Psoas muscle (tissue), 8 donors: ENCODE measurements around the gene SELENOI. TPM values are rescaled to one million over a fixed set of nuclear protein-coding genes. Genes with fewer than 3 reads are reported as not detected.

Experiments used
- ATAC-seq, 4 donors: fragments of 200-7000 bp; cut with Tn5 transposase; one replicate each; pipeline ENCODE4 v1.9.1; 2020; ENCODE audit warnings: moderate library complexity in 3 of 4, mild to moderate bottlenecking in 2 of 4
- DNase-seq, 2 donors: peaks; one replicate each; pipeline ENCODE4 v3.0.0-alpha.2; 2020
- H3K27ac ChIP-seq: fragments of 200-600 bp; one replicate; pipeline ENCODE4 v1.8.0; 2022
- H3K27me3 ChIP-seq, 3 donors: fragments of 200-600 bp in 1 of 3; one replicate each; pipeline versions ENCODE4 v1.6.1 to v1.8.0; 2013 to 2022; ENCODE audit warnings: low read length in 2 of 3, mild to moderate bottlenecking in 2 of 3, moderate library complexity in 1 of 3; ENCODE audit not compliant: insufficient read depth in 3 of 3
- H3K36me3 ChIP-seq, 2 donors: fragments of 200-600 bp in 1 of 2; one replicate each; pipeline versions ENCODE4 v1.6.1 to v1.8.0; 2013 to 2022; ENCODE audit warnings: low read depth in 1 of 2, mild to moderate bottlenecking in 1 of 2, moderate library complexity in 1 of 2; ENCODE audit not compliant: insufficient read depth in 1 of 2
- H3K4me1 ChIP-seq: fragments of 200-600 bp; one replicate; pipeline ENCODE4 v1.8.0; 2022
- H3K4me3 ChIP-seq: fragments of 200-600 bp; one replicate; pipeline ENCODE4 v1.8.0; 2022; ENCODE audit warnings: mild to moderate bottlenecking
- H3K9me3 ChIP-seq: fragments of 200-600 bp; one replicate; pipeline ENCODE4 v1.8.0; 2022
- CTCF ChIP-seq: fragments of 200-600 bp; IDR thresholded peaks from one replicate; pipeline ENCODE4 v1.8.0; 2022; ENCODE audit warnings: antibody characterized with exemption
- WGBS, 3 donors: extraction: QIAGEN DNeasy Blood & Tissue Kit; methylation state at CpG; one replicate each; pipeline versions ENCODE4 v1.1.6 to v1.1.7; 2013; 5-methylcytosine and 5-hydroxymethylcytosine counted together
- intact Hi-C, 2 donors: fragments of 100-400 bp; cut with DNase I; formaldehyde crosslinking; loops; one replicate each; pipeline versions ENCODE4 v1.11.0 to v1.14.2; 2022
- polyA plus RNA-seq, 3 donors: library from polyadenylated mRNA; stranded (reverse); fragments of 200-250 nt; gene quantifications; one replicate each; pipeline ENCODE4 v1.2.3, GENCODE V29; 2013
- total RNA-seq, 4 donors: library from RNA; stranded (reverse); fragmentation: NEBNext Ultra II Directional in 2 of 4; extraction: Animal tissue kit (Norgen Biotek cat#: 25700) in 2 of 4; gene quantifications; one replicate each; pipeline versions ENCODE4 v1.2.1 to v1.2.4, GENCODE V29; 2021 to 2023
- donor health status: healthy with polysubstance abuse.
- donor health status: DM: no; HTN: no; CAD: no; lungs with moderate emphysema.
- donor health status: Bipolar disorder and iron deficiency.
- donor health status: healthy.
- donor health status: DM: yes; HTN: yes; CAD: no.
- donor health status: DM: no; HTN: no; CAD: no.
- donor health status: DM: no; HTN: no; CAD: no.
- donor health status: DM: yes; HTN: yes; CAD: no.

The SELENOI gene
- total and polyA plus RNA-seq, 7 donors = 3.7 to 40.5 (median 15.7) TPM

- Histone ChIP-seq H3K36me3 (peaks cover 0 to 18% of the 10 kb centered on the region in 2 donors), H3K4me1 (no peaks in the 10 kb centered on the region), H3K27ac (no peak overlapping the region), H3K4me3 (no peak overlapping the region), H3K27me3 (peaks cover 0 to 7% (median 0%) of the 10 kb centered on the region in 3 donors), H3K9me3 (no peaks in the 10 kb centered on the region)
- DNase-seq (no peak), ATAC-seq (no peak)
- intact Hi-C loops = loop anchor here in 1 of 2 donors (5.0 kb wide), 1 partner anchor 102 kb away; no protein-coding TSS in a partner anchor
- TF ChIP-seq CTCF = no peak
- WGBS, 3 donors = 33 to 57% (median 36%) methylated on average over 4 of the region's 4 CpGs
Measured at GRCh38 chr2:26399771-26400376, 53.9 kb downstream of the SELENOI start.

- 79 to 84% (median 83%) methylated on average over 5 of the region's 5 CpGs for WGBS, 3 donors
- H3K9me3 ChIP-seq = no peaks in the 10 kb centered on the region
- intact Hi-C loops = no loop called here
- DNase-seq (no peak), ATAC-seq (no peak)
- H3K4me1 ChIP-seq = no peaks in the 10 kb centered on the region
- no peak overlapping the region for H3K27ac ChIP-seq
- H3K4me3 ChIP-seq = no peak overlapping the region
- peaks cover 0 to 7% (median 0%) of the 10 kb centered on the region in 3 donors for H3K27me3 ChIP-seq
- no peak for TF ChIP-seq CTCF
- H3K36me3 ChIP-seq = peaks cover 0 to 13% of the 10 kb centered on the region in 2 donors
Measured at GRCh38 chr2:26400723-26401122, 54.8 kb downstream of the SELENOI start.

- intact Hi-C loops = no loop called here
- WGBS, 3 donors = 14 to 16% (median 15%) methylated on average over 54 to 63 of the region's 63 CpGs
- DNase-seq (peak; percentile 40 to 73), ATAC-seq (peak; percentile 52 to 89 (median 77))
- peaks cover 0 to 1% of the 10 kb centered on the region in 2 donors for H3K36me3 ChIP-seq
- no peak for TF ChIP-seq CTCF
- no peaks in the 10 kb centered on the region for H3K4me1 ChIP-seq
- peak within 1 kb of the TSS; percentile 46 for H3K4me3 ChIP-seq
- no peak within 1 kb of the TSS for H3K27ac ChIP-seq
- peaks cover 0 to 7% (median 0%) of the 10 kb centered on the region in 3 donors for H3K27me3 ChIP-seq
- H3K9me3 ChIP-seq = no peaks in the 10 kb centered on the region
Measured at GRCh38 chr2:26401739-26402541, 56.0 kb downstream of the SELENOI start, which contains the start of gene DRC1. Gene DRC1, plus strand, starts transcription at chr2:26401920. Its CDS starts 70 bp downstream, at chr2:26401990.

DNA sequence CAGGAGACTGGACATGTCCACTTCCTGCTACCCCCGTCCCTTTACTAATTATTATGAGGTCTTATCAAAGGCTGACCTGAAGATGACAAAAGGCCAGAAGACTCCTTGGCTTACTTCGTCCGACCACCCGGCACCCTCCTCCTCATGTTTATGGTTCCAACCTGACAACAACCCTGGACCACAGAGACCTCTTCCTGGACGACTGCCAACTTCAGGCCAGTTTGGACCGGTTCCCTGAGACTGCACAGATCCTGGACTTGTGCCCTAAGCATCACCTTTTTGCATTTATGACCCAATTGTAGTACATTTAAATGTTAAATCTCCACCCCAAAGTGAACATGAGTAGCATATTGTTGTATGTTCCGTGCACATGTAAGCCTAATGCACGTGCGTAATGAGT lies 61.6 kb downstream of the SELENOI start:
- DNase-seq (no peak), ATAC-seq (no peak)
- Histone ChIP-seq H3K4me1 (no peaks in the 10 kb centered on the region), H3K4me3 (no peak overlapping the region), H3K9me3 (no peaks in the 10 kb centered on the region), H3K27me3 (peaks cover 0 to 3% (median 0%) of the 10 kb centered on the region in 3 donors), H3K27ac (no peak overlapping the region), H3K36me3 (no peaks in the 10 kb centered on the region)
- 63 to 72% (median 67%) methylated on average over 9 of the region's 9 CpGs for WGBS, 3 donors
- intact Hi-C loops = no loop called here
- no peak for TF ChIP-seq CTCF
